ENCODE data around the gene KRTAP13-3.

The KRTAP13-3 gene

DNA sequence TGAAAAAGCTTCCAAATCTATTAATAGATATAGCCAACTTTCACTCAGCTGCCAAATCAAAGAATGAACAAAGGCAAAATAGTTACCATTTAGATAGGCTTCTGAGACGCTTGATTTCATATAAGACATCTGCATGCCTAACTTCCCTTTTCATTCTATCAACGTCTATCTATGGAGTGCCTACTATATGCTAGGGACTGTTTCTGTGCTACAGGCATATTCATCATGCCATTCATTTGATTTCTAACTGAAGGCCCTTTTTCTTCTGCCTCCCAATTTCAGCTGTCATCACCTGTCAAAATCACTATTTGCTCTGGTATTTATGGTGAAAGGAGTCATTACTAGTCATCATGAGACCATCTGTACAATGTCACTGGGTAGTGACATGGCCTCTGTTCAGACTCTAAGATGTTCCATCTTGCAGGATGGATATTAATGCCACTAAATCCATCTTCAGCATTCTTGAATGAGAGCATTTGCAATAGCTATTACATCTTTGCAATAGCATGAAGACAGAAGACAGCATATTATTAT lies 34.2 kb downstream of the KRTAP13-3 start:
- ATAC-seq (ENCODE audit: low read depth) (no peak), DNase-seq (ENCODE audit: low spot score) (no peak)
- no peak for TF ChIP-seq CTCF (IDR thresholded peaks at IDR 0.05; ENCODE audit: poor library complexity, severe bottlenecking)
- Histone ChIP-seq H3K27me3 (ENCODE audit: insufficient read depth, poor library complexity, severe bottlenecking) (no peaks in the 10 kb centered on the region), H3K27ac (ENCODE audit: poor library complexity, severe bottlenecking) (no peak overlapping the region), H3K4me1 (ENCODE audit: insufficient read depth, poor library complexity, severe bottlenecking) (no peaks in the 10 kb centered on the region), H3K4me3 (ENCODE audit: severe bottlenecking) (no peak overlapping the region), H3K36me3 (ENCODE audit: low read depth) (no peaks in the 10 kb centered on the region), H3K9me3 (ENCODE audit: severe bottlenecking) (no peaks in the 10 kb centered on the region)

GRCh38 chr21:30382201-30382600 lies 43.5 kb downstream of the KRTAP13-3 start:
- Histone ChIP-seq H3K36me3 (ENCODE audit: low read depth) (no peaks in the 10 kb centered on the region), H3K9me3 (ENCODE audit: severe bottlenecking) (no peaks in the 10 kb centered on the region), H3K27ac (ENCODE audit: poor library complexity, severe bottlenecking) (no peak overlapping the region), H3K27me3 (ENCODE audit: insufficient read depth, poor library complexity, severe bottlenecking) (peaks cover 7% of the 10 kb centered on the region), H3K4me1 (ENCODE audit: insufficient read depth, poor library complexity, severe bottlenecking) (no peaks in the 10 kb centered on the region), H3K4me3 (ENCODE audit: severe bottlenecking) (no peak overlapping the region)
- ATAC-seq (ENCODE audit: low read depth) (no peak), DNase-seq (ENCODE audit: low spot score) (no peak)
- no peak for TF ChIP-seq CTCF (IDR thresholded peaks at IDR 0.05; ENCODE audit: poor library complexity, severe bottlenecking)

All from RWPE2 (cell line).